SK-N-SH (cell line): ENCODE measurements around the gene SMIM24. TPM values are rescaled to one million over a fixed set of nuclear protein-coding genes. Genes with fewer than 3 reads are reported as not detected.

Experiments used
- CTCF ChIA-PET: fragments of 300-600, 350-600 bp; formaldehyde crosslinking; extraction: SDS; loops from one replicate; lab custom pipeline; 2021; lab: Yijun Ruan, JAX
- POLR2A ChIA-PET: fragments of 350-600 bp; sonication (Branson Sonifier 250); formaldehyde crosslinking; extraction: SDS; loops from one replicate; lab custom pipeline; 2020; ENCODE audit warnings: antibody characterized with exemption, inconsistent platforms; lab: Yijun Ruan, JAX
- DNase-seq: peaks from one replicate; pipeline ENCODE4 v3.0.0; 2012
- H2AFZ ChIP-seq: fragments of 200-600 bp; sonication (generic); 2 replicates; pipeline ENCODE4 v1.8.1; 2016; ENCODE audit warnings: antibody characterized with exemption, mild to moderate bottlenecking, low read depth
- H3F3A ChIP-seq: fragments of 200-600 bp; sonication (generic); replicated peaks from 2 replicates; pipeline ENCODE3; 2016; ENCODE audit warnings: antibody characterized with exemption, mild to moderate bottlenecking; ENCODE audit not compliant: insufficient read depth
- H3K27ac ChIP-seq, 2 experiments: fragments of 200-500 bp in 1 of 2; fragments of 200-600 bp in 1 of 2; sonication (Bioruptor generic) in 1 of 2; sonication (generic), shearing (Covaris generic) in 1 of 2; 2 replicates each; pipeline versions ENCODE4 v1.5.1 to v1.6.1; 2014 to 2016; ENCODE audit warnings: low read depth in 2 of 2, inconsistent platforms in 1 of 2, low read length in 1 of 2, mild to moderate bottlenecking in 1 of 2, mixed read lengths in 1 of 2
- H3K27me3 ChIP-seq: fragments of 200-600 bp; sonication (generic), shearing (Covaris generic); 2 replicates; pipeline ENCODE4 v1.6.1; 2016; ENCODE audit warnings: mixed run types; ENCODE audit not compliant: insufficient read depth
- H3K36me3 ChIP-seq, 2 experiments: fragments of 200-500 bp in 1 of 2; fragments of 200-600 bp in 1 of 2; sonication (Bioruptor generic) in 1 of 2; sonication (generic) in 1 of 2; replicated peaks in 1 of 2; 2 replicates each; pipeline versions ENCODE3 to v1.5.1; 2014 to 2016; ENCODE audit warnings: low read length in 1 of 2, mild to moderate bottlenecking in 1 of 2; ENCODE audit not compliant: insufficient read depth in 2 of 2, control insufficient read depth in 1 of 2
- H3K4me1 ChIP-seq, 2 experiments: fragments of 200-500 bp in 1 of 2; fragments of 200-600 bp in 1 of 2; sonication (Bioruptor generic) in 1 of 2; sonication (generic), shearing (Covaris generic) in 1 of 2; 2 replicates each; pipeline versions ENCODE4 v1.5.1 to v1.6.1; 2014 to 2016; ENCODE audit warnings: low read depth in 1 of 2, low read length in 1 of 2, mixed run types in 1 of 2; ENCODE audit not compliant: insufficient read depth in 2 of 2, control insufficient read depth in 1 of 2
- H3K4me2 ChIP-seq: fragments of 200-600 bp; sonication (generic), shearing (Covaris generic); 2 replicates; pipeline ENCODE4 v1.6.1; 2017; ENCODE audit warnings: mixed run types
- H3K4me3 ChIP-seq, 2 experiments: fragments of 200-500 bp in 1 of 2; fragments of 200-600 bp in 1 of 2; sonication (Bioruptor generic) in 1 of 2; sonication (generic), shearing (Covaris generic) in 1 of 2; 2 replicates each; pipeline versions ENCODE4 v1.5.1 to v1.8.1; 2014 to 2016; ENCODE audit warnings: low read depth in 2 of 2, inconsistent platforms in 1 of 2, low read length in 1 of 2, mild to moderate bottlenecking in 1 of 2, mixed read lengths in 1 of 2, moderate library complexity in 1 of 2
- H3K79me2 ChIP-seq: fragments of 200-600 bp; sonication (generic); 2 replicates; pipeline ENCODE4 v1.8.1; 2017; ENCODE audit warnings: mild to moderate bottlenecking; ENCODE audit not compliant: insufficient read depth
- H3K9ac ChIP-seq: fragments of 200-600 bp; sonication (generic); 2 replicates; pipeline ENCODE4 v1.6.1; 2017; ENCODE audit warnings: mixed run types
- H3K9me2 ChIP-seq: fragments of 200-600 bp; sonication (generic); 2 replicates; pipeline ENCODE4 v1.6.1; 2017; ENCODE audit warnings: mixed run types
- H3K9me3 ChIP-seq: fragments of 200-600 bp; sonication (generic); 2 replicates; pipeline ENCODE4 v1.6.1; 2017; ENCODE audit warnings: mixed run types, mild to moderate bottlenecking, moderate library complexity
- H4K20me1 ChIP-seq: fragments of 200-600 bp; sonication (generic); 2 replicates; pipeline ENCODE4 v1.6.1; 2017; ENCODE audit warnings: mild to moderate bottlenecking, mixed run types; ENCODE audit not compliant: insufficient read depth
- CHD2 ChIP-seq: fragments of 150-350 bp; IDR thresholded peaks from 2 replicates; pipeline ENCODE4 v1.6.1; 2018; ENCODE audit warnings: low read length; ENCODE audit not compliant: partially characterized antibody
- EP300 ChIP-seq, 2 experiments: IDR thresholded peaks; 2 replicates each; pipeline versions ENCODE4 v1.4.0 to v1.6.1; 2012; ENCODE audit warnings: borderline replicate concordance in 1 of 2, low read depth in 1 of 2, low read length in 1 of 2
- EZH2phosphoT487 ChIP-seq: fragments of 200-600 bp; sonication (generic); IDR thresholded peaks from 2 replicates; pipeline ENCODE4 v1.6.1; 2017; ENCODE audit warnings: low read depth, mixed run types, mild to moderate bottlenecking, antibody characterized with exemption, moderate library complexity, borderline replicate concordance
- FOXJ3 ChIP-seq: sonication (generic); formaldehyde crosslinking; IDR thresholded peaks from 2 replicates; pipeline ENCODE4 v1.5.1; 2020; ENCODE audit warnings: mild to moderate bottlenecking, missing genetic modification reagents
- GATA2 ChIP-seq: sonication (generic); formaldehyde crosslinking; IDR thresholded peaks from 2 replicates; pipeline ENCODE4 v1.5.0; 2020; ENCODE audit warnings: mild to moderate bottlenecking, missing genetic modification reagents
- NRF1 ChIP-seq: IDR thresholded peaks from 2 replicates; pipeline ENCODE4 v1.6.1; 2012; ENCODE audit warnings: low read depth, mild to moderate bottlenecking, low read length
- POLR2AphosphoS5 ChIP-seq: IDR thresholded peaks from 2 replicates; pipeline ENCODE4 v1.6.1; 2012; ENCODE audit warnings: low read depth, low read length
- RAD21 ChIP-seq: IDR thresholded peaks from 2 replicates; pipeline ENCODE4 v1.6.1; 2012; ENCODE audit warnings: mild to moderate bottlenecking, low read length
- RCOR1 ChIP-seq: fragments of 150-350 bp; IDR thresholded peaks from 2 replicates; pipeline ENCODE4 v1.6.1; 2017; ENCODE audit warnings: antibody characterized with exemption, low read length
- RXRA ChIP-seq: IDR thresholded peaks from 2 replicates; pipeline ENCODE4 v1.4.0; 2012; ENCODE audit warnings: low read depth, mild to moderate bottlenecking, borderline replicate concordance
- SMC3 ChIP-seq: IDR thresholded peaks from 2 replicates; pipeline ENCODE4 v1.6.1; 2012; ENCODE audit warnings: low read depth, low read length, improper control_type of control experiment
- TCF12 ChIP-seq: IDR thresholded peaks from 2 replicates; pipeline ENCODE4 v1.4.0; 2012
- WGBS: methylation state at CpG from one replicate; pipeline ENCODE4 v1.1.6; 2017; ENCODE audit warnings: low lambda C conversion rate; 5-methylcytosine and 5-hydroxymethylcytosine counted together
- polyA plus RNA-seq, 3 experiments: library from polyadenylated mRNA; depleted of rRNA; stranded (reverse); fragments of >200 nt; gene quantifications; 2 replicates each; pipeline ENCODE4 v1.2.3, GENCODE V29; 2012

SMIM24 gene
- polyA plus RNA-seq, 1 of the 3 experiments (the other 2 are of a cell fraction): 0.12 TPM

- peaks cover 39% of the 10 kb centered on the region for H3K79me2 ChIP-seq
These were observed 38.4 kb downstream of the SMIM24 start for GRCh38 chr19:3441986-3442329.

DNA sequence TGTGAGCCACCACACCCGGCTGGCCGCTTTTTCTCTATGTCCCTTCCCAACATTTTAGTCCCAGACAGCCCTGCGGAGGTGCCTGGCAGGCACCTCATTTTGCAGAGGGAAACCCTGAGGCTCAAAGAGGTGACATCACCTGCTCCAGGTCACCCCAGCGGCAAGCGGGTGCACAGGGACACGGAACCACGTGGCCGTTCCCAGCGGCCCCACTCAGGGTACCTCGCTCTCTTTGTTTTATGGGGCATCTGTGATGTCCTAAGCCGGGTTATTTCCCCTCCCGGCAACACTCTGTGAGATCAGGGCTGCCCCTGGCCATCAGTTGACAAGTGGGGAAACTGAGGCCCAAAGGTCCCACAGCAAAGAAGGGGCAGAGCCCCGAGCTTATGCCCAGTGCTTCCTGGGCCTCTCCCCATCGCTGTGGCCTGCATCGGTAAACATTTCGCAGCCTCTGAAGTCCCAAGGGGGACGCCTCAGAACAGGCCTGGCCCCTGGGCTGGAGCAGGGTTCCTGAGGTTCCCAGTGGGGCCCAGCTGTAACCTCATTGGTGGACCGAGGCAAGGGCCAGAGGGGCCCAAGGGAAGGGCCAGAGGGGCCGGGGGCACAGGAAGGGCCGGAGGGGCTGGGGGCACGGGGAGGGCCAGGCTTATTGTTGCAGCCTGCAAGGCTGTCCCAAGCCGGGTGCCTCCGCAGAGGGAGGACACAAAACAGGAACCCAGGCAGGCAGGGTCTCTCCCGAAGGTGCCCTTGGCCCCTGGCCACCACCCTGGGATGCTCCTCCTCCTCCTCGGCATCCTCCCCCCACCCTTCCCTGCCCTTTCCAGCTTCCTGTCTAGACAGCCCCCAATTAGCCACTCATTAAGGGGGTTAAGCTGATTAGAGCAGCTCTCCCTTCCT is 39.0 kb downstream of the SMIM24 start:
- Histone ChIP-seq H3K27ac (peak overlapping the region in 1 of 2 experiments; percentile 96; a peak in 2 of 4 replicates), H3K36me3 (peaks cover 14 to 29% of the 10 kb centered on the region in 2 experiments), H3K4me2 (no peak overlapping the region), H3K4me3 (no peak overlapping the region), H3K27me3 (no peaks in the 10 kb centered on the region), H2AFZ (no peak overlapping the region), H3F3A (peaks cover 8% of the 10 kb centered on the region), H3K79me2 (peaks cover 44% of the 10 kb centered on the region), H3K4me1 (peaks cover 0 to 39% of the 10 kb centered on the region in 2 experiments; a peak in 1 of 4 replicates), H3K9ac (no peak overlapping the region), H4K20me1 (peaks cover 18% of the 10 kb centered on the region), H3K9me3 (no peaks in the 10 kb centered on the region), H3K9me2 (no peaks in the 10 kb centered on the region)
- TF ChIP-seq EZH2phosphoT487: no peak
- TF ChIP-seq GATA2 (CRISPR knock-in tag): 0 out of 2 replicates have a peak, but pooled peaks have one; percentile 22
- TF ChIP-seq RAD21: no peak
- no peak for TF ChIP-seq RXRA
- TF ChIP-seq RCOR1: peak; percentile 33; the same call in 1 of the 2 replicates
- 0 out of 2 replicates have a peak, but pooled peaks have one; percentile 62 for TF ChIP-seq FOXJ3 (CRISPR knock-in tag)
- no peak for TF ChIP-seq SMC3
- no peak for TF ChIP-seq TCF12
- no peak for TF ChIP-seq NRF1
- TF ChIP-seq CHD2: peak; percentile 59
- TF ChIP-seq POLR2AphosphoS5: no peak
- peak in 1 of 2 experiments; percentile 81; a peak in 2 of 4 replicates for TF ChIP-seq EP300 (IDR thresholded peaks at IDR 0.05; ENCODE audit: borderline replicate concordance in 1 of 2, low read depth in 1 of 2, low read length in 1 of 2)
- no peak for DNase-seq
- CTCF ChIA-PET: interaction anchor here (1.1 to 4.8 kb wide), 9 partner anchors 10 to 114 kb away, joined by 3 to 31 read pairs (median 5); no protein-coding TSS in a partner anchor
- POLR2A ChIA-PET: interaction anchor here (1.0 to 1.2 kb wide), 3 partner anchors 12 to 105 kb away, joined by 3 to 4 read pairs (median 3); no protein-coding TSS in a partner anchor
- 82% methylated on average over 19 of the region's 25 CpGs for WGBS

More at GRCh38 chr19:3441986-3442329, 38.4 kb downstream of the SMIM24 start:
- 86% methylated on average over 7 of the region's 14 CpGs for WGBS
- Histone ChIP-seq H3K9me2 (no peaks in the 10 kb centered on the region), H3K36me3 (peaks cover 9 to 32% of the 10 kb centered on the region in 2 experiments), H4K20me1 (peaks cover 18% of the 10 kb centered on the region), H3F3A (peaks cover 8% of the 10 kb centered on the region), H3K4me1 (peaks cover 0 to 39% of the 10 kb centered on the region in 2 experiments; a peak in 1 of 4 replicates), H3K4me2 (no peak overlapping the region), H3K9ac (no peak overlapping the region), H3K9me3 (no peaks in the 10 kb centered on the region), H2AFZ (no peak overlapping the region), H3K27me3 (no peaks in the 10 kb centered on the region), H3K4me3 (no peak overlapping the region), H3K27ac (peak overlapping the region in 1 of 2 experiments; percentile 96; a peak in 2 of 4 replicates)
- POLR2A ChIA-PET: interaction anchor here (1.0 to 1.2 kb wide), 3 partner anchors 12 to 106 kb away, joined by 3 to 4 read pairs (median 3); no protein-coding TSS in a partner anchor
- DNase-seq: peak; percentile 88
- CTCF ChIA-PET: interaction anchor here (1.1 to 4.8 kb wide), 8 partner anchors 13 to 137 kb away, joined by 3 to 31 read pairs (median 4); no protein-coding TSS in a partner anchor
- TF ChIP-seq FOXJ3 (CRISPR knock-in tag) (no peak), SMC3 (peak; percentile 4; the same call in 1 of the 2 replicates)
